OCI-LY7 (cell line): ENCODE data around the gene YAE1. TPM values are rescaled to one million over a fixed set of nuclear protein-coding genes. Genes with fewer than 3 reads are reported as not detected.

Experiments
- BruUV-seq: library from RNA; stranded (reverse); fragments of 400-500 nt; replicated peaks from 2 replicates; lab custom pipeline; 2021; lab: Mats Ljungman, UMichigan
- CTCF ChIA-PET: fragments of 300-600 bp; sonication (Branson Sonifier 250); formaldehyde crosslinking; loops from one replicate; lab custom pipeline; 2022; ENCODE audit warnings: antibody characterized with exemption; ENCODE audit not compliant: unreplicated experiment; lab: Charles Lee
- POLR2A ChIA-PET: fragments of 300-600 bp; sonication (Branson Sonifier 250); formaldehyde crosslinking; loops from one replicate; lab custom pipeline; 2022; ENCODE audit warnings: antibody characterized with exemption; lab: Charles Lee
- DNase-seq: peaks from one replicate; pipeline ENCODE4 v3.0.0-alpha.2; 2015; ENCODE audit warnings: low spot score
- H2AFZ ChIP-seq: fragments of 200-600 bp; sonication (generic), shearing (Covaris generic); 2 replicates; pipeline ENCODE4 v1.6.1; 2014; ENCODE audit warnings: mild to moderate bottlenecking, antibody characterized with exemption, low read length, moderate library complexity
- H3K27ac ChIP-seq: fragments of 200-600 bp; sonication (generic); 2 replicates; pipeline ENCODE4 v1.5.1; 2014; ENCODE audit warnings: mixed run types, low read depth, mild to moderate bottlenecking, moderate library complexity, low read length, inconsistent platforms; ENCODE audit not compliant: poor library complexity, severe bottlenecking
- H3K36me3 ChIP-seq: fragments of 200-600 bp; sonication (generic); 2 replicates; pipeline ENCODE4 v1.6.1; 2014; ENCODE audit warnings: mild to moderate bottlenecking, antibody characterized with exemption, low read length, moderate library complexity, mixed read lengths; ENCODE audit not compliant: insufficient read depth
- H3K4me1 ChIP-seq: fragments of 200-600 bp; sonication (generic); 2 replicates; pipeline ENCODE4 v1.5.1; 2014; ENCODE audit warnings: mild to moderate bottlenecking, low read length; ENCODE audit not compliant: insufficient read depth, poor library complexity, severe bottlenecking
- H3K4me2 ChIP-seq: fragments of 200-600 bp; sonication (generic); 2 replicates; pipeline ENCODE4 v1.6.1; 2014; ENCODE audit warnings: mild to moderate bottlenecking, low read length
- H3K4me3 ChIP-seq: fragments of 200-600 bp; sonication (generic); 2 replicates; pipeline ENCODE4 v1.5.1; 2014; ENCODE audit warnings: mild to moderate bottlenecking, low read depth, low read length; ENCODE audit not compliant: poor library complexity, severe bottlenecking
- H3K79me2 ChIP-seq: fragments of 200-600 bp; sonication (generic); 2 replicates; pipeline ENCODE4 v1.6.1; 2016; ENCODE audit warnings: low read depth, mild to moderate bottlenecking, low read length, moderate library complexity, mixed read lengths; ENCODE audit not compliant: insufficient read depth
- H3K9me2 ChIP-seq: fragments of 200-600 bp; sonication (generic); 2 replicates; pipeline ENCODE4 v1.6.1; 2016; ENCODE audit warnings: mild to moderate bottlenecking, low read length, mixed read lengths; ENCODE audit not compliant: insufficient read depth
- H3K9me3 ChIP-seq: fragments of 200-600 bp; sonication (generic); 2 replicates; pipeline ENCODE4 v1.6.1; 2014; ENCODE audit warnings: mild to moderate bottlenecking, mixed run types, low read length, mixed read lengths
- H4K20me1 ChIP-seq: fragments of 200-600 bp; sonication (generic); 2 replicates; pipeline ENCODE4 v1.6.1; 2014; ENCODE audit warnings: mild to moderate bottlenecking, antibody characterized with exemption, low read length, moderate library complexity, mixed read lengths; ENCODE audit not compliant: insufficient read depth
- EZH2phosphoT487 ChIP-seq: fragments of 200-600 bp; sonication (generic); IDR thresholded peaks from 2 replicates; pipeline ENCODE4 v1.6.1; 2018; ENCODE audit warnings: low read depth, borderline replicate concordance, mild to moderate bottlenecking, mixed run types, antibody characterized with exemption, low read length, moderate library complexity, mixed read lengths
- intact Hi-C: fragments of 100-400 bp; cut with micrococcal nuclease; formaldehyde crosslinking; loops from one replicate; pipeline ENCODE4 v1.10.0; 2022; ENCODE audit not compliant: unreplicated experiment
- total RNA-seq, 2 experiments: library from RNA; depleted of rRNA in 1 of 2; stranded (reverse); fragments of >200 nt in 1 of 2; shearing (Covaris generic) in 1 of 2; gene quantifications; 2 replicates each; pipeline ENCODE4 v1.2.3, GENCODE V29; 2014 to 2022
- TF ChIP-seq, protein P1 (sequence below): fragments of 200-600 bp; sonication (generic); conservative IDR thresholded peaks from 2 replicates; pipeline ENCODE4 v1.5.1; 2014; ENCODE audit warnings: mild to moderate bottlenecking, antibody characterized with exemption, low read length, moderate library complexity, mixed read lengths

YAE1 gene
- total RNA-seq, 2 experiments from 2014 or later: 17.3 to 37.5 TPM

- H3K36me3 ChIP-seq: peaks cover 28% of the 10 kb centered on the region
- H3K9me2 ChIP-seq: no peaks in the 10 kb centered on the region
- H3K9me3 ChIP-seq: no peaks in the 10 kb centered on the region
- no peaks in the 10 kb centered on the region for H4K20me1 ChIP-seq
- ChIA-PET CTCF (interaction anchor here (2.0 kb wide), 1 partner anchor 11 kb away, joined by 5 read pairs; no protein-coding TSS in a partner anchor), POLR2A (interaction anchor here (1.2 kb wide), 1 partner anchor 157 kb away, joined by 3 read pairs; no protein-coding TSS in a partner anchor)
- H3K4me2 ChIP-seq: no peak overlapping the region
- H3K27ac ChIP-seq: no peak overlapping the region
- no peak overlapping the region for H3K4me3 ChIP-seq
- BruUV-seq: no TSS peak
- no peak overlapping the region for H2AFZ ChIP-seq
- no peaks in the 10 kb centered on the region for H3K79me2 ChIP-seq
- H3K4me1 ChIP-seq: no peaks in the 10 kb centered on the region
- TF ChIP-seq EZH2phosphoT487: no peak
- TF ChIP-seq, protein P1, sequence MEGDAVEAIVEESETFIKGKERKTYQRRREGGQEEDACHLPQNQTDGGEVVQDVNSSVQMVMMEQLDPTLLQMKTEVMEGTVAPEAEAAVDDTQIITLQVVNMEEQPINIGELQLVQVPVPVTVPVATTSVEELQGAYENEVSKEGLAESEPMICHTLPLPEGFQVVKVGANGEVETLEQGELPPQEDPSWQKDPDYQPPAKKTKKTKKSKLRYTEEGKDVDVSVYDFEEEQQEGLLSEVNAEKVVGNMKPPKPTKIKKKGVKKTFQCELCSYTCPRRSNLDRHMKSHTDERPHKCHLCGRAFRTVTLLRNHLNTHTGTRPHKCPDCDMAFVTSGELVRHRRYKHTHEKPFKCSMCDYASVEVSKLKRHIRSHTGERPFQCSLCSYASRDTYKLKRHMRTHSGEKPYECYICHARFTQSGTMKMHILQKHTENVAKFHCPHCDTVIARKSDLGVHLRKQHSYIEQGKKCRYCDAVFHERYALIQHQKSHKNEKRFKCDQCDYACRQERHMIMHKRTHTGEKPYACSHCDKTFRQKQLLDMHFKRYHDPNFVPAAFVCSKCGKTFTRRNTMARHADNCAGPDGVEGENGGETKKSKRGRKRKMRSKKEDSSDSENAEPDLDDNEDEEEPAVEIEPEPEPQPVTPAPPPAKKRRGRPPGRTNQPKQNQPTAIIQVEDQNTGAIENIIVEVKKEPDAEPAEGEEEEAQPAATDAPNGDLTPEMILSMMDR: no peak
- DNase-seq: no peak
- intact Hi-C loops: no loop called here
Measured at GRCh38 chr7:39577229-39577874, 11.1 kb downstream of the YAE1 start.

DNA sequence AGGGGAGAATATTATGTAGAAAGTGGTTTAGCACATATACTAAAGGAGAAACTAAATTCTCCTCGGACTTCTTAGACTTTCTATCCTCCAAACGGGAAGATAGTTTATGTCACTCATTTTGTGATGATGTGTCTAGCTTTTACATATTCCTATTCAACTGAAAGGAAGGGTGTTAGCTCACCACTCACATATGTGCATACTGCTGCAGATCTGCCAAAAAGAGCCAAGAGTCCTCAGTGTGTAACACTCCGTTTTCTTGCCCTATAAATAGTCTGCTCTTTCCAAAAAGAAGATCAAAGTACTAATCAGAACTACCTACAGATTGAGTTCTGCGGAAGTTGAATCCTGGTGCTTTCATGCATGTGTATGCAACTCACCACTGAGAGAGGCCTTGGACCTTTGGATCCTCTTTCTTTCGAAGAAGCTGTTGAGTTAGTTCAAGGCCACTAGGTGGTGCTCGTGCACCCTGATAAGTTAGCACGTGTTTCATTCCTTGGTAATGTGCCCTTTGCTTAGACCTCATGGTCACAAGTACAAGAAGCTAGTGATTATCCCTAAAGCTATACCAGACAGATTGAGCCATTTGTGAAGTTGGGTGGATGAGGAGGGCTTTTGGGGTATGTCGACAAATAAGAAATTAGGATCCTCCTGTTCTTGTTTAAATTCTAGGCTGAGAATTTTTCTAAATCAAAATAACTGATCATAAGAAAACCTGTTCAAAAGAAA, 14.1 kb downstream of the YAE1 start:
- H2AFZ ChIP-seq: peak overlapping the region; percentile 74
- no peaks in the 10 kb centered on the region for H3K9me3 ChIP-seq
- no peaks in the 10 kb centered on the region for H3K79me2 ChIP-seq
- H3K9me2 ChIP-seq: no peaks in the 10 kb centered on the region
- intact Hi-C loops: loop anchor here (1.0 to 5.0 kb wide), 3 partner anchors 166 to 472 kb away; no protein-coding TSS in a partner anchor
- H4K20me1 ChIP-seq: no peaks in the 10 kb centered on the region
- TF ChIP-seq, protein P1: peak; percentile 94
- no peak for TF ChIP-seq EZH2phosphoT487
- no TSS peak for BruUV-seq
- no peak overlapping the region for H3K4me2 ChIP-seq
- no peak overlapping the region for H3K4me3 ChIP-seq
- H3K36me3 ChIP-seq: peaks cover 10% of the 10 kb centered on the region; the same call in 1 of the 2 replicates
- H3K4me1 ChIP-seq: no peaks in the 10 kb centered on the region
- ChIA-PET POLR2A (interaction anchor here (0.6 to 3.3 kb wide), 7 partner anchors 9 to 166 kb away, joined by 3 to 13 read pairs (median 3); partner anchors contain the start of gene YAE1), CTCF (interaction anchor here (0.6 to 1.9 kb wide), 9 partner anchors 13 to 316 kb away, joined by 3 to 18 read pairs (median 4); no protein-coding TSS in a partner anchor)
- peak; percentile 91 for DNase-seq
- no peak overlapping the region for H3K27ac ChIP-seq
